GM18861 (cell line): ENCODE measurements around the gene BBLN.
"Not testable (repeated sequence)": the region's sequence is repeated elsewhere in the genome, so short reads cannot be mapped to it uniquely, and the experiment has no call there.

Source experiments
- ATAC-seq: cut with Tn5 transposase; IDR thresholded peaks from one replicate; pipeline ENCODE4 v1.9.1; 2021; ENCODE audit not compliant: unreplicated experiment

The BBLN gene

GRCh38 chr9:128159784-128160602 lies at the start of gene BBLN:
TSS of gene BBLN (plus strand) at chr9:128160265. CDS start at chr9:128160408, 143 bp downstream.
- ATAC-seq: peak; percentile 55

GRCh38 chr9:128111726-128112125 lies 48.3 kb upstream of the BBLN start:
- ATAC-seq: not testable (repeated sequence)

- no peak for ATAC-seq
Observed at GRCh38 chr9:128113526-128114325, 46.3 kb upstream of the BBLN start.

GRCh38 chr9:128114326-128115186 lies 45.5 kb upstream of the BBLN start:
- ATAC-seq: no peak

GRCh38 chr9:128115187-128116103 lies 44.6 kb upstream of the BBLN start:
- ATAC-seq: no peak

- ATAC-seq: no peak
Observed at GRCh38 chr9:128116104-128117083, 43.7 kb upstream of the BBLN start.

GRCh38 chr9:128117613-128118471 lies 42.2 kb upstream of the BBLN start:
- no peak for ATAC-seq

GRCh38 chr9:128118472-128118857 lies 41.6 kb upstream of the BBLN start:
- ATAC-seq: no peak

- ATAC-seq: no peak
Observed at GRCh38 chr9:128118971-128119665, 40.9 kb upstream of the BBLN start.

- ATAC-seq: no peak
Observed at GRCh38 chr9:128120061-128120740, 39.9 kb upstream of the BBLN start.

- no peak for ATAC-seq
Observed at GRCh38 chr9:128120741-128121465, 39.2 kb upstream of the BBLN start.

GRCh38 chr9:128121466-128121810 lies 38.6 kb upstream of the BBLN start:
- ATAC-seq: no peak

- no peak for ATAC-seq
Observed at GRCh38 chr9:128121924-128122808, 37.9 kb upstream of the BBLN start.

GRCh38 chr9:128122809-128123175 lies 37.3 kb upstream of the BBLN start:
- ATAC-seq: no peak

- no peak for ATAC-seq
Observed at GRCh38 chr9:128123451-128124080, 36.5 kb upstream of the BBLN start.
